C4-2B (cell line): ENCODE data around the gene LEMD2.

ENCODE experiments used
- CTCF ChIP-seq: fragments of 450-650 bp; conservative IDR thresholded peaks from 2 replicates; pipeline ENCODE4 v1.5.1; 2017; ENCODE audit warnings: mild to moderate bottlenecking
- ZFX ChIP-seq: fragments of 450-650 bp; IDR thresholded peaks from 2 replicates; pipeline ENCODE4 v1.6.1; 2017

GRCh38 chr6:33765368-33765767 is 23.6 kb downstream of the LEMD2 start:
- TF ChIP-seq CTCF, result no peak
- no peak for TF ChIP-seq ZFX
